ENCODE data around the gene CDC27.

CDC27 gene

DNA sequence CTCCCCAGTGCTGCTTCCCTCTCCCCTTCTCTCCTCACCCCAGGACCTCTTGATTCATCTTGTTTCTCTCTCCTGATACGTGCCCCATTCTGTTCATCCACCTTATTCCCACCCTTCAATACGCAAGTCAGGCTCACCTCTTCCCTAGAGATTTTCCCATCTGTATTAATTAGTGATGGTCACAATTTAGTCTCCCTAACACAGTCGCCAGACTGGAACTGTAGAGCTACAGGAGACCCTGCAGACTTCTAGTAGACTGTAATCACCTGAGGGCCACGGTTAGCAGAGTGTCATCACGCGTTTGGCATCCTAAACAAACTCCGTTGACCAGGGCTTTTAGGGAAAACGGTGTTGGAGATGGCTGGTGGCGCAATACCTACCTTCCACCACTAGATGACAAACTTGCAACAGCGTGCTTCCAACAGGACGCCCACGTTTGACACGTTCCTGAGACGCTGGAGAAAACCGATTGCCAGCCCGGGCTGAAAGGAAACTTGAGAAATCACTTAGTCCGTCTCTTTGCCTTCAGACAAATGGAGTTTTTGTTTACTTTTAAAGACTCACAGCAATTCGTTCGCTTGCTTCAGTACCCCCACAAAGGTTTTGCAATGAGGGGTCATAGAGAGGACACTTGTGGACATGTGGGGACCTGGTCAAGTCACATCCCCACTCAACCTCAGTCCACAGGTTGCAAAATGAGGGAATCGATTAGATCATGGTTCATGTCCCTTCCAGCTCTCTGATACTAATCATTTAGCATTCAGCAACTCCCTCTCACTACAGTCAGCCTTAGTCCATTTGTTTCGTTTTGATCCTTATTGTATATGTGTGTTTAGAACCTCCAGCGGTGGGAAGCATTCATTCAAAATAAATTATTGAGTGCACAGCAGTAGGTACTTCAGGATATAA lies 40.7 kb upstream of the CDC27 start:
- peak overlapping the region; percentile 62 for H2AFZ ChIP-seq (ENCODE audit: low read depth, low read length)
- peak overlapping the region; percentile 59 for H3K4me2 ChIP-seq (ENCODE audit: insufficient read depth, low read length)
- DNase-seq (peak; percentile 78), ATAC-seq (ENCODE audit: insufficient read depth, low read depth) (peak; percentile 94)
- H3K4me3 ChIP-seq (ENCODE audit: low read depth in 1 of 2, low read length in 2 of 2) = peak overlapping the region in 1 of 2 experiments; percentile 39; a peak in 2 of 4 replicates
- H3K9me3 ChIP-seq (ENCODE audit: insufficient read depth, low read length, severe bottlenecking) = no peaks in the 10 kb centered on the region
- no peaks in the 10 kb centered on the region for H3K79me2 ChIP-seq (ENCODE audit: insufficient read depth, low read length)
- peak overlapping the region; percentile 21; the same call in 1 of the 2 replicates for H3K9ac ChIP-seq (ENCODE audit: low read depth, low read length)
- H3K27ac ChIP-seq (ENCODE audit: low read length) = peak overlapping the region; percentile 9; the same call in 1 of the 2 replicates
- peaks cover 4% of the 10 kb centered on the region for H3K27me3 ChIP-seq (ENCODE audit: insufficient read depth, low read length, poor library complexity)
- TF ChIP-seq CTCF (IDR thresholded peaks at IDR 0.05; ENCODE audit: borderline replicate concordance, extremely low read depth, low read length, poor library complexity, severe bottlenecking) (peak; percentile 98), EZH2 (IDR thresholded peaks at IDR 0.05; ENCODE audit: borderline replicate concordance, low read depth, low read length, severe bottlenecking) (no peak)
- peaks cover 15% of the 10 kb centered on the region for H3K4me1 ChIP-seq (ENCODE audit: insufficient read depth, low read length)
- H4K20me1 ChIP-seq (ENCODE audit: insufficient read depth, low read length) = no peaks in the 10 kb centered on the region
- H3K36me3 ChIP-seq (ENCODE audit: insufficient read depth, low read length) = no peaks in the 10 kb centered on the region

GRCh38 chr17:47227862-47228261 lies 38.8 kb upstream of the CDC27 start:
- DNase-seq = no peak
- Histone ChIP-seq H2AFZ (ENCODE audit: low read depth, low read length) (no peak overlapping the region), H3K79me2 (ENCODE audit: insufficient read depth, low read length) (no peaks in the 10 kb centered on the region), H3K4me2 (ENCODE audit: insufficient read depth, low read length) (no peak overlapping the region), H3K36me3 (ENCODE audit: insufficient read depth, low read length) (no peaks in the 10 kb centered on the region), H4K20me1 (ENCODE audit: insufficient read depth, low read length) (no peaks in the 10 kb centered on the region), H3K4me3 (ENCODE audit: low read depth in 1 of 2, low read length in 2 of 2) (no peak overlapping the region), H3K9ac (ENCODE audit: low read depth, low read length) (no peak overlapping the region), H3K4me1 (ENCODE audit: insufficient read depth, low read length) (peaks cover 15% of the 10 kb centered on the region), H3K27ac (ENCODE audit: low read length) (no peak overlapping the region), H3K9me3 (ENCODE audit: insufficient read depth, low read length, severe bottlenecking) (peaks cover 3% of the 10 kb centered on the region), H3K27me3 (ENCODE audit: insufficient read depth, low read length, poor library complexity) (peaks cover 4% of the 10 kb centered on the region)
- no peak for ATAC-seq (ENCODE audit: insufficient read depth, low read depth)
- no peak for TF ChIP-seq CTCF (IDR thresholded peaks at IDR 0.05; ENCODE audit: borderline replicate concordance, extremely low read depth, low read length, poor library complexity, severe bottlenecking)
- TF ChIP-seq EZH2 (IDR thresholded peaks at IDR 0.05; ENCODE audit: borderline replicate concordance, low read depth, low read length, severe bottlenecking) = no peak

GRCh38 chr17:47225911-47226688 lies 37.0 kb upstream of the CDC27 start:
- Histone ChIP-seq H3K27ac (ENCODE audit: low read length) (no peak overlapping the region), H4K20me1 (ENCODE audit: insufficient read depth, low read length) (no peaks in the 10 kb centered on the region), H3K4me3 (ENCODE audit: low read depth in 1 of 2, low read length in 2 of 2) (no peak overlapping the region), H3K9me3 (ENCODE audit: insufficient read depth, low read length, severe bottlenecking) (peaks cover 3% of the 10 kb centered on the region), H2AFZ (ENCODE audit: low read depth, low read length) (no peak overlapping the region), H3K4me2 (ENCODE audit: insufficient read depth, low read length) (no peak overlapping the region), H3K9ac (ENCODE audit: low read depth, low read length) (no peak overlapping the region), H3K27me3 (ENCODE audit: insufficient read depth, low read length, poor library complexity) (peaks cover 4% of the 10 kb centered on the region), H3K4me1 (ENCODE audit: insufficient read depth, low read length) (peaks cover 15% of the 10 kb centered on the region), H3K79me2 (ENCODE audit: insufficient read depth, low read length) (no peaks in the 10 kb centered on the region), H3K36me3 (ENCODE audit: insufficient read depth, low read length) (no peaks in the 10 kb centered on the region)
- no peak for ATAC-seq (ENCODE audit: insufficient read depth, low read depth)
- TF ChIP-seq CTCF (IDR thresholded peaks at IDR 0.05; ENCODE audit: borderline replicate concordance, extremely low read depth, low read length, poor library complexity, severe bottlenecking) (no peak), EZH2 (IDR thresholded peaks at IDR 0.05; ENCODE audit: borderline replicate concordance, low read depth, low read length, severe bottlenecking) (no peak)
- no peak for DNase-seq
